Central memory CD4-positive, alpha-beta T cell (primary cell): ENCODE results near the gene SBK2.
"Not testable (repeated sequence)": the region's sequence is repeated elsewhere in the genome, so short reads cannot be mapped to it uniquely, and the experiment has no call there.

Source experiments
- DNase-seq: peaks from one replicate; pipeline ENCODE4 v3.0.0; 2022
- total RNA-seq, 3 experiments: gene quantifications; one replicate each; lab custom pipeline; 2026; lab: John Stamatoyannopoulos, UW

The SBK2 gene, protein sequence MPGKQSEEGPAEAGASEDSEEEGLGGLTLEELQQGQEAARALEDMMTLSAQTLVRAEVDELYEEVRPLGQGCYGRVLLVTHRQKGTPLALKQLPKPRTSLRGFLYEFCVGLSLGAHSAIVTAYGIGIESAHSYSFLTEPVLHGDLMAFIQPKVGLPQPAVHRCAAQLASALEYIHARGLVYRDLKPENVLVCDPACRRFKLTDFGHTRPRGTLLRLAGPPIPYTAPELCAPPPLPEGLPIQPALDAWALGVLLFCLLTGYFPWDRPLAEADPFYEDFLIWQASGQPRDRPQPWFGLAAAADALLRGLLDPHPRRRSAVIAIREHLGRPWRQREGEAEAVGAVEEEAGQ
- 0 to 0.39 (median 0) reads per million in 3 experiments for total RNA-seq

DNA sequence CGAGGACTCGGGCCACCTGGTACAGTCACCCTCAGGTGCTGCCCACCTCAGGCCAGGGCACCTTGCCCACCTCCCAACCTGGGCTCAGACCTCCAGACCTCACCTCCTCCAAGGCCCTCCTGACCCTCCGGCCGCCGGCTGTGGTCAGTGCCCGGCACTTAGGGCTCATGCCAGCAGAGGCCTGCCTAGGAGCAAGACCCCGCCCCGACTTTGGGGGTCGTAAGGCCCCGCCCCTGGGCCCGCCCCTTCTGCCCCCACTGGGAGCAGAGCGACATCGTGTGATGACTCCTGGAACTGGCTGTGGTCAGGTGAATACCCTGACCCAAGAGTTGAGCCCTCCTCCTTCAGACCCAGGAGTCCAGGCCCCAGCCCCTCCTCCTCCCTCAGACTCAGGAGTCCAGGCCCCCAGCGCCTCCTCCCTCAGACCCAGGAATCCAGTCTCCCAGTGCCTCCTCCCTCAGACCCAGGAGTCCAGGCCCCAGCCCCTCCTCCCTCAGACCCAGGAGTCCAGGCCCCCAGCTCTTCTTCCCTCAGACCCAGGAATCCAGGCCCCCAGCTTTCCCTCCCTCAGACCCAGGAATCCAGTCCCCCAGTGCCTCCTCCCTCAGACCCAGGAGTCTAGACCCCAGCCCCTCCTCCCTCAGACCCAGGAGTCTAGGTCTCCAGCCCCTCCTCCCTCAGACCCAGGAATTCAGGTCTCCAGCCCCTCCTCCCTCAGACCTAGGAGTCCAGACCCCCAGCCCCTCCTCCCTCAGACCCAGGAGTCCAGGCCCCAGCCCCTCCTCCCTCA lies at the start of gene SBK2:
Gene SBK2, minus strand, starts transcription at position 183 of the 790 bp plus-strand sequence. CDS start 839 bp downstream, outside the sequence.
- DNase-seq, result no peak

DNA sequence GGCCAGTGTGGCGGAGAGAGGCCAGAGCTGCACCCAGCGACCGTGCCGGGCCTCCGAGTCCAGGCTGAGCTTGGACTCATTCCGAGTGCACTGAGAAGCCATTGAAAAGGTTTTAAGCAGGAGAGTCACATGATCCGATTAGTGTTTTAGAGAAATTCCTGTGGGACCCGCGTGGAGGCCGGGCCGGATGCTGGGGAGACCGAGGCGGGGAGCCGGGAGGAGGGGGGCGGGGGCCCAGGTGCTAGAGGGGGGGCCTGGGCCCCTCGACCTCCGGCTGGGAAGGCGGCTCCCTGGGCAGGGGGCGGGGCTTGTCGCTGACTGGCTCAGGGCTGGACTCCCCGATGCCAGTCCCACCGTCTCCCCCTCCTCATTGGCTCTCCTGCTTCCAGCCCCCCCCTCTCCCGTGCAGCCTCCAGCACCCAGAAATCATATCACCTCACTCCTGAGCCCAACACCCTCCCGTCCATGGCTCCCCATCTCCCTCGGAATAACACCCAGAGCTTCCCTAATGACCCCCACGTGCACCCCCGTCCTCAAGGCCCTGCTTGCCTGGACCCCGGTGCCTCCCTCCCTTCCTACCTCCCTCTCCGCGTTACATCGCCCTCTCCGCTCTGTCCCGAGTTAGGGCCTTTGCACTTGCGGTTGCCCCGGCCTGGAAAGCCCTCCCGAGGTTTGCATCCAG lies 48.9 kb upstream of the SBK2 start:
- peak; percentile 18 for DNase-seq

DNA sequence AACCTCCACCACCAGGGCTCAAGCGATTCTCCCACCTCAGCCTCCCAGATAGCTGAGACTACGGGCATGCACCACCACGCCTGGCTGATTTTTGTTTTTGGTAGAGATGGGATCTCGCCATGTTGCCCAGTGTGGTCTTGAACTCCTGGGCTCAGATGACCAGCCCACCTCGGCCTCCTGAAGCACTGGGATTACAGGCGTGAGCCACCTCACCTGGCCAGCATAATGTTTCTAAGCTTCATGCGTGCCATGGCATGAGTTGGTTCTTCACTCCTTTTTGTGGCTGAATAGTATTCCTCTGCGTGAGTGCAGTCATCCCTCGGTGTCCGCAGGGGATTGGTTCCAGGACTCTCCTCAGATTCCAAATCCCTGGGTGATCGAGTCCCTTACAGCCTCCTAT lies 47.9 kb upstream of the SBK2 start:
- DNase-seq, result no peak

DNA sequence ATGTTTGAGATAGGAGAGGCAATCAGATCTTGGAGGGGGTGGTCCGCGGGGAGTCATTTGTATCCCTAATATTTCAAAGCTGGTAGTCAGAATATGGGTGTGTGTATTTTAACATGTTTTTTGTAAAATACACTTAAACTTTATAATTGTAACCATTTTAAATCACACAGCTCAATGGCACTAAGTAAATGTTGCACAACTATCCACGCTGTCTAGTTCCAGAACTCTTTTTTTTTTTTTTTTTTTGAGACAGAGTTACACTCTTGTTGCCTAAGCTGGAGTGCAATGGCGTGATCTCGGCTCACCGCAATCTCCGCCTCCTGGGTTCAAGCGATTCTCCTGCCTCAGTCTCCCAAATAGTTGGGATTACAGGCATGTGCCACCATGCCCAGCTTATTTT lies 47.0 kb upstream of the SBK2 start:
- DNase-seq, result not testable (repeated sequence)

DNA sequence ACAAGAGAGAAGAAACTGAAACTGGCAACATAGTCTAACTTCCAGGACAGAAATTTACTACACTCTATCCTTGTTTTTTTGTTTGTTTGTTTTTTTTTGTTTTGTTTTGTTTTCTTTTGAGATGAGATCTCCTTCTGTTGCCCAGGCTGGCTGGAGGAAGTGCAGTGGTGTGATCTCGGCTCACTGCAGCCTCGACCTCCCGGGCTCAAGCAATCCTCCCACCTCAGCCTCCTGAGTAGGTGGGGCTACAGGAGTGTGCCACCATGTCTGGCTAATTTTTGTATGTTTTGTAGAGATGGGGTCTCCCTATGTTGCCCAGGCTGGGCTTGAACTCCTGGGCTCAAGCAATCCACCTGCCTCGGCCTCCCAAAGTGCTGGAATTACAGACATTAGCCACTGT lies 45.4 kb upstream of the SBK2 start:
- not testable (repeated sequence) for DNase-seq

DNA sequence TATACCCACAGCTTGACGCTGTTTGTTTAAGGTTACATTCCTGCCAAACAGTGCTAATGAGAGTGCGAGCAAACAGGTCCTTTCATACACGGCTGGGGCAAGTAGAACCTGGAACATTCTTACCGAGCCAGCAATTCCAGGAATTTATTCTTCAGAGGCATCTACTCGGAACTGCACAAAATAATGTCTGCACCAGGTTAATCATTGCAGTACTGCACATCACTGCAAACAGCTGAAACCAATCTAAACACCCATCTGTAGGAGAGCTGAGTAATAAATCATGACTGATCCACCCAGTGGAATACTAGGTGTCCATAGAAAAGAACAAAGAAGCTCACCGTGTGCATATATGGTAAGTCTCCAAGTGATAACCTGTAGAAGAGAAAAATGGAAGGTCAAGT lies 44.9 kb upstream of the SBK2 start:
- no peak for DNase-seq

DNA sequence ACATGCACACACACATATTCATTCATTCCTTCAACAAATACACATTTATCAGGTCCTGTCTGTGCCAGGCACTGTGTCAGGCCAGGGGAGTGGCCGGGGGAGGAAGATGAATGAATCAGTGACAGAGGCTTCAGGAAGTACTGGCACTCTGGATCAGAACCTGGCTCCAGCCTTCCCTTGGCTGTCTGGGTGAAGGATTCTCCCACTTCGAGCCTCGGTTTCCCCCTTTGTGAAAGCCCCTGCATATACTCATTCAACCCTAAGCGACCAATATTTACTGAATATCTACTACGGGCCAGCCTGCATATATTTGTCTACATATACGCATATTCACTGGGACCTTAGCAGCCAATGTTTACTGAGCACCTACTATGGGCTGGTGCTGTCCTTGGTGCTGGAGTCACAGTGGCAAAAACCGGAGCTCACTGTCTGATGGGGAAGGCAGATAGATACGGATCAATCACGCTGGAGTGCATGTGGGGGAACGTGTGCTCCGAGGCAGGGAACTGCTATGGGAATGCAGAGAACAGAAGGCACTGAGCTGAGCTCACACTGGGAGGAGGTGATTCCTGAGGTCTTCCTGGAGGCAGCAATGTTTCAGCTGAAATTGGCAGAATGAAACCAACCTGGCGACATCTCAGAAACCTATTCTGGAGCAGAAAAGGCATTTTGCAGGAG lies 44.4 kb upstream of the SBK2 start:
- no peak for DNase-seq

DNA sequence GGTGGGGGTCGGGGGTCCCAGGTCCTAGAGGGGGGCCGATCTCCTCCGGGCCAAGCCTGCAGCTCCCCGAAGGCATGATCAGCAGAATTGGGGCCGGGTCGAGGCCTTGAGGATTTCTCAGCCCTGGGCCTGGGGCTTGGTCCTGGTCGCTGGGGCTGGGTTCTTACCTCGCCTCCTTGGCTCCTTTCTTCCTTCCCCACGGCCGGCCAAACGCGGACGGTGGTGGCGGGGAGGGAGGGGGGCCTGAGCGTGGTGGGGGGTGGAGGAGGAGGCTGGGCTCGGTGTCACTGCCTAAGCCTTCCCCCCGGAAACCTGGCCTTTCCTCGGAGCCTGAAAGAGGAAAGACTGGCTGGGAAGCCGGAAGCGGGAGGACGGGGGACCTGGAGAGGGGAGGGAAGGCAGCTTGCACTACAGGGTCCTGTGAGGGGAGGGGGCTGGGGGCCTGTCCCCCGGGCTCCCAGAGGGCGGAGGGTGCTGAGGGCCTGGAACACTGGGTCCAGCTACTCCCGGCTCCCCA lies 43.8 kb upstream of the SBK2 start, which contains the start of gene ZNF579:
Gene ZNF579, minus strand, starts transcription at position 221 of the 517 bp plus-strand sequence. CDS start 1,209 bp downstream, outside the sequence.
- peak; percentile 59 for DNase-seq

DNA sequence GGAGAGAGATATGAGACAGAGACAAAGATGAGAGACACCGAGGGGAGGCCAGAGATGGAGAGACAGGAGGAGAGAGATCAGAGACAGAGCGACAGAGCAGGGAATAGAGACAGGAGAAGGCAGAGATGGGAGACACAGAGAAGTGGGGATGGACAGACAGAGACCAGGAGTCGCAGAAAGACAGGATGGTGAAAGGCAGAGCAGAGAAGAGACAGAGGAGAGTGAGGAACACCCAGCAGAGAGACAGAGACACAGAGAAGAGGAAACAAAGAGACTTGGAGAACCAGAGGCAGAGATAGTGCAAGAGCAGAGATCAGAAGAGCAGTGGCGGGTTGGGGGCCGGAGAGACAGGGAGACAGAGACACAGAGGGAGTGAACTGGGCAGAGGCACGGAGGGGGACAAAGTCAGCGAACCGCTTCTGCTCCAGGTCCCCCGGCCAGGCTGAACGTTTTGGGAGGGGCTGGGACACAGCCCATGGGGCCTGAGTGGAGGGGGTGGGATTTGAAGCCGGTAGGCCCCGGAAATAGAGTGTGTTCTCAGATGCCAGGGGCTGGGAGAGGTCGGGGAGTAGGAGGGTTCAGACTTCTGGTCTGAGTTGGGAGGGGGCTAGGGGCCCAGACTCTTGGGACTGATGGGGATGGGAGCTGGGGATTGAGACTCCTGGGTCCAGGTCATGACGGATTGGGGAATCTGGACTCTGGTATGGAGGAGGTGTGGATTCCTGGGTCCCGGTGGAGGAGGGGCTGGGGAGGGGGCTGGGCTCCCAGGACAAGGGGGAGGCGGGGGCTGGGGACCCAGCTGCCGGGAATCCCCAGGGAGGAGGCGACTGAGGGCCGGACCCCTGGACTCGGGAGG lies 43.1 kb upstream of the SBK2 start:
- DNase-seq, result no peak

DNA sequence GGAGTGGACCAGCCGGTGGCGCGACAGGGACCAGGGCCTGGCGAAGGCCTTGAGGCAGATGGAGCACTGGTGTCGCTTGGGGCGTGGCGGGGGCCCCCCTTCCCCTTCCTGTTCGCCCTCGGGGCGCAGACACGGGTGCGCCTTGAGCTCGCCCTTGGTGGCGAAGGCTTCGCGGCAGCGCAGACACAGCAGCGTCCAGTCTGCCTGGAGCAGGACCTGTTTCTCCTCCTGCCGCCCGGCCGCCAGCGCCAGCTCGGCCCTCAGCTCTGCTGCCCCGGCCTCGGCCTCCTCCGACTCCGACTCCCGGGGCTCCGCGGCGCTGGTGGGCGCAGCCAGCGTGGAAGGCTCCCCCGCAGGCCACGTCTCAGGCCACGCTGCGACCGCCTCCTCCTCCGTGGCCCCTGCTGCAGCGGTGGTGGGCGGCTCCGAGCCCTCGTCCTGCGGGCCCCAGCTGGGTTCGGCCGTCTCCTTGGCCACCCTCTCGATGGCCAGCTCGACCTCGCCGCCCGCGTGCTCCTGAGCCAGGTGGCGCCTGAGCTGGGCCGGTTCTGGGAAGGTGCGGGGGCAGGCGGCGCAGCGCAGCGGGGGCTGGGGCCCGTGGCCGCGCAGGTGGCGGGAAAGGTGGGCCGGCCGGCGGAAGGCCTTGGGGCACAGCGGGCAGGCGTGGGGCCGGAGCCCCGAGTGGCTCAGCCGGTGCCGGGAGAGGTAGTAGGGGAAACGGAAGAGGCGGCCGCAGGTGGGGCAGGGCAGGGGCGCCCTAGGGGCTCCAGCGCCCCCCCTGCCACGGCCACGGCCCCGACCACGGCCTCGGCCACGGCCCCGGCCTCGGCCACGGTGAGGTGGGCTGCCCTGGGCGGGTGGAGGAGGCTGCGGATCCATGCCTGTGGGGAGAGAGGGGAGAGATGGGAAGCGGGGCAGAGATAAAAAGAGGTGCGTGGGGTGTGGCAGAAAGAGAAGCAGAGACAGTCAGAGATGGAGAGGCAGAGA lies 42.1 kb upstream of the SBK2 start:
- DNase-seq, result no peak

DNA sequence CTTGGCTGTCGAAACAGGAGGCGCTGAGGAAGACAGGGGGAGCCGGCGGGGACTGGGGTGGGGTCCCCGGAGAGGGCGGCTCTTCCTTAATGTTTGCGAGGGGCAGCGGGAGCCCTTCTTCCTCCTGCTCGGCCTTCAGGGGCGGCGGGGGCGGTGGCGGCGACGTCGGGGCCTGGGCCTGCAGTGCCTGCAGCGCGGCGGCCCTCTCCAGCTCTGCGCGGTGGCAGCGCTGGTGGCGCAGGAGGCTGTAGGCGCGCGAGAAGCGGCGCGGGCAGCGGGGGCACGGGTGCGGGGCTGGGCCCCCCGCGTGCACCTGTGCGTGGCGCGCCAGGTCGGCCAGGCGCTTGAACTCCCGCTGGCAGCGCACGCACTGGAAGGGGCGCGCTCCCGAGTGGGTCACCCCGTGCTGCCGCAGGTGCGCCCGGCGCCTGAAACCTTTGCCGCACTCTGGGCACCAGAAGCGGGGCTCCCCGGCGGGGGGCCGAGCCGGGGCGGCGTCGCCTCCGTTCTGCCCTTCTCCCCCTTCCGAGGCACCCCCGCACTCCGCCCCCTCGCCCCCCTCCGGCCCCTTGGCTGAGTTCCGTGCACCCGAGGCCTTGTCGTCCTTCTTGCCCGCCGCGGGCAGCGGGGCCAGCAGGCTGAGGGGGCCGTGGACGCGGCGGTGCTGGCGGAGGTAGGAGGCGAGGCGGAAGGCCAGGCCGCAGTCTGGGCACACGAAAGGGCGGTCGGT lies 41.3 kb upstream of the SBK2 start:
- DNase-seq, result no peak

DNA sequence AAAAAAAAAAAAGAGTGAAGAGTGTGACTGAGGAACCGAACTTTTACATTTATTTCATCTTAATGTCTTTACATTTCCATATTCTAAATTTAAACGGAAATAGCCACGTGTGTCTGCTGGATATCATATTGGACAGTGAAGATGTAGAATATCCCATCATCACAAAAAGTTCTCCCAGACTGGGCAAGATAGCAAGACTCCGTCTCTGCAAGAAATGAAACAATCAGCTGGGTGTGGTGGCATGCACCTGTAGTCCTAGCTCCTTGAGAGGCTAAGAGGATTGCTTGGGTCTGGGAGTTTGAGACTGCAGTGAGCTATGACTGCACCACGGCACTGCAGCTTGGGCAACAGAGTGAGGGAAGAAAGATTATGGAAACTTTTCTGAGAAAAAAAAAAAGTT lies 39.8 kb upstream of the SBK2 start:
- DNase-seq, result no peak

DNA sequence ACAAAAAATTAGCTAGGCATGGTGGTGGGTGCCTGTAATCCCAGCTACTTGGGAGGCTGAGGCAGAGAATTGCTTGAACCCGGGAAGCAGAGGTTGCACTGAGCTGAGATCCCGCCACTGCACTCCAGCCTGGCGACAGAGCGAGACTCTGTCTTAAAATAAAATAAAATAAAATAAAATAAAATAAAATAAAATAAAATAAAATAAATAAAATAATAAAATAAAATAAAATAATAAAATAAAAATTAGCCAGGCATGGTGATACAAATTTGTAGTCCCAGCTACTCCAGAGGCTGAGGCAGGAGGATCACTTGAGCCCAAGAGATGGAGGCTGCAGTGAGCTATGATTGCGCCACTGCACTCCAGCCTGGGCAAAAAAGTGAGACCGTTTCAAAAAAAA lies 37.0 kb upstream of the SBK2 start:
- not testable (repeated sequence) for DNase-seq

DNA sequence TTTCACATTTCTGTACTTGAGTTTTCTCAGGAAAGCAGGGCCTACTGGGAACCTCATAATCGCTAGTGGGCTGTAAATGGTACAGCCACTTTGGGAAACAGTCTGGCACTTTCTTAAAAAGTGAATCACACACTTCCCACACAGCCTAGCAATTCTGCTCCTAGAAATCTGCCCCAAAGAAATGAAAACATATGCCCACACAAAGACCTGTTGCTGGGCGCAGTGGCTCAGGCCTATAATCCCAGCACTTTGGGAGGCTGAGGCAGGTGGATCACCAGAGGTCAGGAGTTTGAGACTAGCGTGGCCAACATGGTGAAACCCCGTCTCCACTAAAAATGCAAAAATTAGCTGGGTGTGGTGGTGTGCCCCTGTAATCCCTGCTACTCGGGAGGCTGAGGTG lies 32.5 kb upstream of the SBK2 start:
- not testable (repeated sequence) for DNase-seq

DNA sequence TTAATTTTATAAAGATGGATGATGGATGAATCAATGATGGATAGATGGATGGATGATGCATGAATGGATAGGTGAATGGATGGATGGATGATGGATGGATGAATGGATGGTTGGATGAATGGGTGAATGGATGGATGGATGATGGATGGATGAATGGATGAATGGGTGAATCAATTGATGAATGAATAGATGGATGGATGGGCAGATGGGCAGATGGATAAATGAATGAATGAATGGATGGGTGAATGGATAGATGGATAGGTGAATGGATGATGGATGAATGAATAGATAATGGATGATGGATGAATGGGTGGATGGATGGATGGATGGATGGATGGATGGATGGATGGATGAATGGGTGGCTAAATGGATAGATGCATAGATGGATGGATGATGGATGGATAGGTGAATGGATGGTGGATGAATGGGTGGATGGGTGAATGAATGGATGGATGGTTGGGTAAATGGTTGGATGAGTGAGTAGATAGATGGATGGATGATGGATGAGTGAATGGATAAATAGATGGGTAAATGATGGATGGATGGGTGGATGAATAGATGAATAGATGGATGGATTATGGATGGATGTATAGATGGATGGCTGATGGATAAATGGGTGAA lies 30.9 kb upstream of the SBK2 start:
- no peak for DNase-seq

DNA sequence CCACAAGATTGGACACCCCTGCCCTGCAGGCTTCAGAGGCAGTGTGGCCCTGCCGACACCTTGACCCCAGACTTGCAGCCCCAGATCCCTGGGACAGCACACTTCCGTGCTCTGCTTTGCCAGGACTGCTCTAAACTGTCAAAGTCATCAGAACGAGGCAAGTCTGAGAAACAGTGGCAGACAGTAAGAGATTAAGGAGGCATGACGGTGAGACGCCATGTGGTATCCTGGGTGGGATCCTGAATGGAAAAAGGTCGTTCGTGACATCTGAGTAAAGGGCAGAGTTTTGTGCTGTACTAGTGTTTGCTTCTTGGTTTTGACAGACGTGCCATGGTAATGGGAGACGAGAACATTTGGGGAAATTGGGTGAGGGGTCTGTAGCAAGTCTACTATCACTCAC lies 29.9 kb upstream of the SBK2 start:
- DNase-seq, result no peak

DNA sequence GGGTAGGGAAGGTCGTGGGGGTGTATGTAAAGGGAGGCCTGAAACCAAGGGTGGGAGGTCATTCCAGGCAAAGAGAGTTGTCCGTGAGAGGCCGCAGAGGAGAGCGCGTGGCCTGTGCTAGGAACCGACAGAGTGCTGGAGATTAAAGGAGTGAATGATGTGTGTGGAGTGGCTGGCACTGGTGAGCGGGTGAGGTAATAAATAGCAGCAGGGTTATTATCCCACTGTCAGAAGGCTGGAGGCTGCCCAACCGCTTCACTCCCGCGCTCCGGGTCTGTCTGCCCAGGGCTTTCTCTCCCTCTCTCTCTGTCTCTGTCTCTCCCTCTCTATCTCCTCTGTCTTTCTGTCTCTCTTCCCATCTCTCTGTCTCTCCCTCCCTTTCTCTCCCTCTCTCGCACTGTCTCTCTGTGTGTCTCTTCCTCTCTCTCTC lies 26.3 kb upstream of the SBK2 start:
- DNase-seq, result no peak

DNA sequence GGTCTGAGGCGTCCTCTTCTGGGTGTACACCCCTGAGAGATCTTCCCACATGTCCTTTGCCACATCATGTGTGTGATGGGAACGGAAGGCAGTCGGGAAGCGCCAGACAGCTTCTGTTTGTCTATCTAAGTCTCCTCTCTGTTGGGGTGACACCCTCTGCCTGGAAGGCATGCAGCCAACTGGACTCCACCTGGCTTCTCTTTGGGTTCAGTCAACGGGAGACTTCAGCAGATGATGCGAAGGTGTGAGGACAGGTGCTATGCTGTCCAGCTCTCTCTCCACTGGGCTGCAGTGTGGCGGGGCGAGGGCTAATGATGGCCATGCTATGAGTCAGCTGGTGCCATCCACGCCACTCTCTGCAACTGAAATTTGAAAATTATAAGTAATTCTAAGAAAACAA lies 22.8 kb upstream of the SBK2 start:
- no peak for DNase-seq

DNA sequence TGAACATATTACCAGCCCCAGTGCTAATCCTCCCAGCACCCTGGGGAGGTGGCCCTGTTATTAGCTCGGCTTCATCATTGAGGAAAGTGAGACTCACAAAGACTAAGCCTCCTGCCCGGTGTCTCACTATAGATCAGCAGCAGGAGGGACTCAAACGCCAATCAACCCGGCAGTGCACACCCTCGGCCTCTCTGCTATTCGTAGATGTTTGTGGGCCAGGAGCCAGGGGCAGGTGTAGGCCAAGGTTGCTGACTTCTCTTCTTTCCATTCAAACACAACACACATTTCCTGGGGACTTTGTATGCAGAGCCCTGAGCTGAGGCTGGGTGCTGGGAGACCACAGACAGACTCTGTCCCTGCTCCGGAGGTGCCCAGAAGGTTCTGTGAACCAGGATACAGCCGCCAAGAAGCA lies 17.8 kb upstream of the SBK2 start:
- DNase-seq, result no peak
